MM.1S (cell line): ENCODE measurements around the gene NDST1.

ENCODE experiments used
- DNase-seq: peaks from one replicate; pipeline ENCODE4 v3.0.0-alpha.2; 2015
- H2AFZ ChIP-seq: fragments of 300-600 bp; sonication (generic); 2 replicates; pipeline ENCODE4 v1.6.0; 2016; ENCODE audit warnings: antibody characterized with exemption, low read length
- H3F3A ChIP-seq: fragments of 300-600 bp; sonication (generic); 2 replicates; pipeline ENCODE4 v1.6.1; 2016; ENCODE audit warnings: mild to moderate bottlenecking, antibody characterized with exemption, low read length, moderate library complexity, mixed read lengths; ENCODE audit not compliant: insufficient read depth
- H3K27ac ChIP-seq: fragments of 300-600 bp; sonication (generic); 2 replicates; pipeline ENCODE4 v1.5.1; 2016; ENCODE audit warnings: mild to moderate bottlenecking, low read length
- H3K27me3 ChIP-seq: fragments of 300-600 bp; sonication (generic); replicated peaks from 2 replicates; pipeline ENCODE4 v1.6.0; 2016; ENCODE audit warnings: low read length; ENCODE audit not compliant: insufficient read depth
- H3K36me3 ChIP-seq: fragments of 300-600 bp; sonication (generic); replicated peaks from 2 replicates; pipeline ENCODE4 v1.6.1; 2016; ENCODE audit warnings: mild to moderate bottlenecking, low read length, mixed read lengths; ENCODE audit not compliant: insufficient read depth
- H3K4me1 ChIP-seq: fragments of 300-600 bp; sonication (generic); 2 replicates; pipeline ENCODE4 v1.6.1; 2016; ENCODE audit warnings: low read length, mixed read lengths
- H3K4me2 ChIP-seq: fragments of 300-600 bp; sonication (generic); 2 replicates; pipeline ENCODE4 v1.6.0; 2016; ENCODE audit warnings: low read depth, low read length
- H3K4me3 ChIP-seq: fragments of 300-600 bp; sonication (generic); 2 replicates; pipeline ENCODE4 v1.5.1; 2016; ENCODE audit warnings: low read length, mixed read lengths
- H3K79me2 ChIP-seq: fragments of 300-600 bp; sonication (generic); 2 replicates; pipeline ENCODE4 v1.6.1; 2016; ENCODE audit warnings: mixed run types, low read length, mixed read lengths
- H3K9ac ChIP-seq: fragments of 300-600 bp; sonication (generic); 2 replicates; pipeline ENCODE4 v1.6.1; 2016; ENCODE audit warnings: low read length, mixed read lengths
- H3K9me2 ChIP-seq: fragments of 300-600 bp; sonication (generic); replicated peaks from 2 replicates; pipeline ENCODE4 v1.6.1; 2016; ENCODE audit warnings: mild to moderate bottlenecking, low read length, mixed read lengths; ENCODE audit not compliant: insufficient read depth
- H3K9me3 ChIP-seq: fragments of 300-600 bp; sonication (generic); replicated peaks from 2 replicates; pipeline ENCODE4 v1.6.1; 2016; ENCODE audit warnings: mild to moderate bottlenecking, low read length, mixed read lengths; ENCODE audit not compliant: insufficient read depth
- H4K20me1 ChIP-seq: fragments of 300-600 bp; sonication (generic); 2 replicates; pipeline ENCODE4 v1.6.1; 2016; ENCODE audit warnings: mild to moderate bottlenecking, low read length, moderate library complexity, mixed read lengths; ENCODE audit not compliant: insufficient read depth
- EZH2 ChIP-seq: fragments of 300-600 bp; sonication (generic); optimal IDR thresholded peaks from 2 replicates; pipeline ENCODE3; 2017; ENCODE audit warnings: low read depth, mild to moderate bottlenecking, antibody characterized with exemption, low read length, mixed read lengths
- EZH2phosphoT487 ChIP-seq: fragments of 300-600 bp; sonication (generic); IDR thresholded peaks from 2 replicates; pipeline ENCODE4 v1.6.1; 2018; ENCODE audit warnings: antibody characterized with exemption, low read length
- TF ChIP-seq, protein P1 (sequence below): fragments of 300-600 bp; sonication (generic); IDR thresholded peaks from 2 replicates; pipeline ENCODE4 v1.5.1; 2016; ENCODE audit warnings: antibody characterized with exemption, low read length, mixed read lengths

The NDST1 gene

DNA sequence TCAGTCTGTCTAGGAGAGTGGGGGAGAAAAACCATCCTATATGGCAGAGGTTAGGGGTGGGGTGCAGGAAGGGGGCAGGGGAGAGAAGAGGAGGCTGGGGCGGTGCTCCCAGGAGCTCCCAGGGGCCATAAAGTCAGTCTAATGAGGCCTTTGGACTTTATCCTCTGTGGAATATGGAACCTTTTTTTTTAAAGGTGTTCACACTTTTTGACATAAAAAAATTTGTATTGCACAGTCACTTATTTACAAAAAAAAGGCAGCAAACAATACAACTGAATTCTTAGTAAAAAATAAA is 80.6 kb downstream of the NDST1 start:
- H3K4me1 ChIP-seq: no peaks in the 10 kb centered on the region
- DNase-seq: no peak

GRCh38 chr5:150589862-150590601 is 82.1 kb downstream of the NDST1 start:
- H3K27ac ChIP-seq: no peak overlapping the region
- no peak overlapping the region for H2AFZ ChIP-seq

More for the DNA sequence above, 80.6 kb downstream of the NDST1 start:
- no peaks in the 10 kb centered on the region for H3K27me3 ChIP-seq
- H3K4me2 ChIP-seq: no peak overlapping the region
- no peaks in the 10 kb centered on the region for H3K9me2 ChIP-seq
- no peaks in the 10 kb centered on the region for H3K9me3 ChIP-seq
- H3K36me3 ChIP-seq: no peaks in the 10 kb centered on the region
- H4K20me1 ChIP-seq: no peaks in the 10 kb centered on the region
- no peak overlapping the region for H3K9ac ChIP-seq
- H3K4me3 ChIP-seq: no peak overlapping the region
- H3K79me2 ChIP-seq: no peaks in the 10 kb centered on the region
- H3F3A ChIP-seq: no peaks in the 10 kb centered on the region
- no peak for TF ChIP-seq EZH2
- TF ChIP-seq, protein P1, sequence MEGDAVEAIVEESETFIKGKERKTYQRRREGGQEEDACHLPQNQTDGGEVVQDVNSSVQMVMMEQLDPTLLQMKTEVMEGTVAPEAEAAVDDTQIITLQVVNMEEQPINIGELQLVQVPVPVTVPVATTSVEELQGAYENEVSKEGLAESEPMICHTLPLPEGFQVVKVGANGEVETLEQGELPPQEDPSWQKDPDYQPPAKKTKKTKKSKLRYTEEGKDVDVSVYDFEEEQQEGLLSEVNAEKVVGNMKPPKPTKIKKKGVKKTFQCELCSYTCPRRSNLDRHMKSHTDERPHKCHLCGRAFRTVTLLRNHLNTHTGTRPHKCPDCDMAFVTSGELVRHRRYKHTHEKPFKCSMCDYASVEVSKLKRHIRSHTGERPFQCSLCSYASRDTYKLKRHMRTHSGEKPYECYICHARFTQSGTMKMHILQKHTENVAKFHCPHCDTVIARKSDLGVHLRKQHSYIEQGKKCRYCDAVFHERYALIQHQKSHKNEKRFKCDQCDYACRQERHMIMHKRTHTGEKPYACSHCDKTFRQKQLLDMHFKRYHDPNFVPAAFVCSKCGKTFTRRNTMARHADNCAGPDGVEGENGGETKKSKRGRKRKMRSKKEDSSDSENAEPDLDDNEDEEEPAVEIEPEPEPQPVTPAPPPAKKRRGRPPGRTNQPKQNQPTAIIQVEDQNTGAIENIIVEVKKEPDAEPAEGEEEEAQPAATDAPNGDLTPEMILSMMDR: no peak
- no peak for TF ChIP-seq EZH2phosphoT487
- H3K27ac ChIP-seq: no peak overlapping the region
- no peak overlapping the region for H2AFZ ChIP-seq

GRCh38 chr5:150590979-150591695 is 83.2 kb downstream of the NDST1 start:
- H3K27ac ChIP-seq: no peak overlapping the region
- H3K4me2 ChIP-seq: no peak overlapping the region
- H3F3A ChIP-seq: no peaks in the 10 kb centered on the region
- no peak for DNase-seq
- H3K4me3 ChIP-seq: no peak overlapping the region
- H3K27me3 ChIP-seq: no peaks in the 10 kb centered on the region
- no peak overlapping the region for H3K9ac ChIP-seq
- TF ChIP-seq, protein P1: no peak
- TF ChIP-seq EZH2 (no peak), EZH2phosphoT487 (no peak)
- no peak overlapping the region for H2AFZ ChIP-seq
- no peaks in the 10 kb centered on the region for H3K79me2 ChIP-seq
- no peaks in the 10 kb centered on the region for H4K20me1 ChIP-seq
- no peaks in the 10 kb centered on the region for H3K9me2 ChIP-seq
- no peaks in the 10 kb centered on the region for H3K9me3 ChIP-seq
- no peaks in the 10 kb centered on the region for H3K4me1 ChIP-seq
- no peaks in the 10 kb centered on the region for H3K36me3 ChIP-seq

More at GRCh38 chr5:150589862-150590601, 82.1 kb downstream of the NDST1 start:
- H3K36me3 ChIP-seq: no peaks in the 10 kb centered on the region
- no peaks in the 10 kb centered on the region for H3K27me3 ChIP-seq
- no peak overlapping the region for H3K9ac ChIP-seq
- no peaks in the 10 kb centered on the region for H3K9me2 ChIP-seq
- H3K79me2 ChIP-seq: no peaks in the 10 kb centered on the region
- no peak overlapping the region for H3K4me3 ChIP-seq
- H3K4me2 ChIP-seq: no peak overlapping the region
- H3K9me3 ChIP-seq: no peaks in the 10 kb centered on the region
- H3K4me1 ChIP-seq: no peaks in the 10 kb centered on the region
- DNase-seq: no peak
- H3F3A ChIP-seq: no peaks in the 10 kb centered on the region
- no peaks in the 10 kb centered on the region for H4K20me1 ChIP-seq
- TF ChIP-seq, protein P1: no peak
- TF ChIP-seq EZH2 (no peak), EZH2phosphoT487 (no peak)
